Esophagus (tissue), 2 donors: ENCODE results near the gene SIRT5. TPM values are rescaled to one million over a fixed set of nuclear protein-coding genes. Genes with fewer than 3 reads are reported as not detected.

Source experiments
- H3K27ac ChIP-seq, 2 donors: one replicate each; pipeline ENCODE4 v1.5.1; 2013; ENCODE audit warnings: low read depth in 2 of 2, mild to moderate bottlenecking in 2 of 2, inconsistent platforms in 1 of 2, low read length in 1 of 2, moderate library complexity in 1 of 2
- H3K27me3 ChIP-seq, 2 donors: one replicate each; pipeline ENCODE4 v1.6.1; 2013; ENCODE audit warnings: low read length in 2 of 2, control low read depth in 1 of 2, mild to moderate bottlenecking in 1 of 2; ENCODE audit not compliant: insufficient read depth in 2 of 2, control insufficient read depth in 1 of 2
- H3K36me3 ChIP-seq, 2 donors: one replicate each; pipeline ENCODE4 v1.6.1; 2013; ENCODE audit warnings: low read length in 1 of 2; ENCODE audit not compliant: control insufficient read depth in 2 of 2, insufficient read depth in 2 of 2
- H3K4me1 ChIP-seq, 2 donors: one replicate each; pipeline ENCODE4 v1.6.1; 2013; ENCODE audit warnings: low read length in 1 of 2; ENCODE audit not compliant: control insufficient read depth in 2 of 2, insufficient read depth in 2 of 2
- H3K4me3 ChIP-seq, 2 donors: one replicate each; pipeline ENCODE4 v1.5.1; 2013; ENCODE audit warnings: low read length in 2 of 2, mild to moderate bottlenecking in 2 of 2, low read depth in 1 of 2, moderate library complexity in 1 of 2
- H3K9me3 ChIP-seq, 2 donors: one replicate each; pipeline ENCODE4 v1.6.1; 2013; ENCODE audit warnings: mild to moderate bottlenecking in 2 of 2, low read depth in 1 of 2, low read length in 1 of 2, moderate library complexity in 1 of 2; ENCODE audit not compliant: control insufficient read depth in 2 of 2, insufficient read depth in 1 of 2
- WGBS, 2 donors: extraction: QIAGEN DNeasy Blood & Tissue Kit; methylation state at CpG; one replicate each; pipeline ENCODE4 v1.1.7; 2013; 5-methylcytosine and 5-hydroxymethylcytosine counted together
- polyA plus RNA-seq, 2 donors: library from polyadenylated mRNA; stranded (reverse); fragments of 200-250 nt; gene quantifications; one replicate each; pipeline ENCODE4 v1.2.3, GENCODE V29; 2013
- donor health status: healthy with polysubstance abuse.
- donor health status: Bipolar disorder and iron deficiency.

Gene SIRT5
- polyA plus RNA-seq, 2 donors = 3.6 to 5.5 TPM

DNA sequence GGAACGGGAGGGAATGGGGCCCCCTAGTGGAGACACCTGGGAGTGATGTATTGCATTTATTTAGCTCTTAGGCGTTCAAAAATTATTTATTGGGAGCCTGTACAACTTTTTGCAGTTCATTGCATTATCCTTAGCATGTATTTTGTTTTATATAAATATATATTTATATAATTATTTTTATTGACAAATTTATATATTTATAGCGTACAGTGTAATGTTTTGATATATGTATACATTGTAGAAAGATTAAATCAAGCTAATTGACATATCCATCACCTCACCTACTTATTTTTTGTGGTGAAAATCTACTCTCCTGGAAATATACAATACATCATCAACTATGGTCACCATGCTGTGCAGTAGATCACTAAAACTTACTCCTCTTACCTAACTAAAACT, 975 bp downstream of the SIRT5 start:
- peak overlapping the region; percentile 73 to 75 for H3K4me3 ChIP-seq
- 21 to 28% methylated on average over 3 of the region's 3 CpGs for WGBS, 2 donors

DNA sequence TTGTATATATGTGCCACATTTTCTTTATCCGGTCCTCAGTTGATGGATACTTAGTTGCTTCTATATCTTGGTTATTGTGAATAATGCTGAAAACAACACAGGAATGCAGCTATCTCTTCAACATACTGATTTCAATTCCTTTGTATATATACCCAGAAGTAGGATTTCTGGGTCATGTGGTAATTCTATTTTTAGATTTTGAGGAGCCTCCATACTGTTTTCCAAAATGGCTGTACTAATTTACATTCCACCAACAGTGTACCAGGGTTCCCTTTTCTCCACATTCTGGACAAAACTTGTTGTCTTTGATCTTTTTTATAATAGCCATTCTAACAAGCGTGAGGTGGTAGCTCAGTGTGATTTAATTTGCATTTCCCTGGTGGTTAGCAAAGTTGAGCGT, 1.6 kb downstream of the SIRT5 start:
- H3K36me3 ChIP-seq = peaks cover 0 to 2% of the 10 kb centered on the region in 2 donors
- no peak overlapping the region for H3K4me3 ChIP-seq
- no peaks in the 10 kb centered on the region for H3K27me3 ChIP-seq
- no peaks in the 10 kb centered on the region for H3K9me3 ChIP-seq
- no peak overlapping the region for H3K27ac ChIP-seq
- WGBS, 2 donors = 93 to 99% methylated on average over 3 of the region's 3 CpGs
- H3K4me1 ChIP-seq = peaks cover 0 to 5% of the 10 kb centered on the region in 2 donors

More for the DNA sequence above, 975 bp downstream of the SIRT5 start:
- Histone ChIP-seq H3K27ac (peak overlapping the region; percentile 98), H3K27me3 (no peaks in the 10 kb centered on the region), H3K4me1 (peaks cover 0 to 5% of the 10 kb centered on the region in 2 donors), H3K9me3 (no peaks in the 10 kb centered on the region), H3K36me3 (no peaks in the 10 kb centered on the region)

DNA sequence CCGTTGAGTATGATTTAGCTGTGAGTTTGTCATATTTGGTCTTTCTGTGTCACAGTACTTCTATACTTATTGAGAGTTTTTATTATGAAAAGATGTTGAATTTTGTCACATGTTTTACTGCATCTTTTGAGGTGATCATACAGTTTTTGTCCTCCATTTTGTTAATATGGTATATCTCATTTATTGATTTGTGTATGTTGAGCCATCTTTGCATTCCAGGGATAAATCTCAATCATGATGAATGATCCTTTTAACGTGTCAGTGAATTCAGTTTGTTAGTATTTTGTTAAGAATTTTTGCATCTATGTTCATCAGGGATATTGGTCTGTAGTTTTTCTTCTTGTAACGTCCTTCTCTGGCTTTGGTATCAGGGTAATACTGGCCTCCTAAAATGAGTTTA, 3.5 kb downstream of the SIRT5 start:
- H3K4me1 ChIP-seq = peaks cover 0 to 5% of the 10 kb centered on the region in 2 donors
- H3K36me3 ChIP-seq = peaks cover 0 to 8% of the 10 kb centered on the region in 2 donors
- no peak overlapping the region for H3K4me3 ChIP-seq
- no peaks in the 10 kb centered on the region for H3K27me3 ChIP-seq
- no peak overlapping the region for H3K27ac ChIP-seq
- 93 to 95% methylated on average over 3 of the region's 3 CpGs for whole genome bisulfite sequencing, 2 donors
- H3K9me3 ChIP-seq = no peaks in the 10 kb centered on the region

DNA sequence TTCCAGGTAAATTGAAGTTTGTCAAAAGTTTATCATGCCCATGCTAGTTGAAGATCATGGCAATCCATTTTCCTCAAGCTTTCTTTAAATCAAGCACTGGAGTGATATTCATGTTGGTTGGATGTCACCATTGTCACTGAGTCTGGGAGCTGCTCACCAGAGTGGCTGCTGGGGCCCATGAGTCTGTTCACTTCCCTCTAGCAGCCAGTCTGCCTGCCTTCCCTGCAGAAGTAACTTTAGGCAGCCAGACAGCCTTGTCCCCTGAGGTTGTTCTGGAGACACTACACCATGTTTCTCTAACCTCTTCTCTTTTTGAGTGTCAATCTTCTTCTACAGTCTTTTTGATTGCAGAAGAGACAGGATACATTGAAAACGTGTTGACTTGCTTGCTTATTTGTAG, 5.5 kb downstream of the SIRT5 start:
- Histone ChIP-seq H3K4me1 (peaks cover 0 to 2% of the 10 kb centered on the region in 2 donors), H3K9me3 (no peaks in the 10 kb centered on the region), H3K36me3 (peaks cover 0 to 8% of the 10 kb centered on the region in 2 donors), H3K27me3 (no peaks in the 10 kb centered on the region), H3K27ac (no peak overlapping the region), H3K4me3 (no peak overlapping the region)
- WGBS, 2 donors = 71 to 79% methylated on average over 1 of the region's 1 CpG

DNA sequence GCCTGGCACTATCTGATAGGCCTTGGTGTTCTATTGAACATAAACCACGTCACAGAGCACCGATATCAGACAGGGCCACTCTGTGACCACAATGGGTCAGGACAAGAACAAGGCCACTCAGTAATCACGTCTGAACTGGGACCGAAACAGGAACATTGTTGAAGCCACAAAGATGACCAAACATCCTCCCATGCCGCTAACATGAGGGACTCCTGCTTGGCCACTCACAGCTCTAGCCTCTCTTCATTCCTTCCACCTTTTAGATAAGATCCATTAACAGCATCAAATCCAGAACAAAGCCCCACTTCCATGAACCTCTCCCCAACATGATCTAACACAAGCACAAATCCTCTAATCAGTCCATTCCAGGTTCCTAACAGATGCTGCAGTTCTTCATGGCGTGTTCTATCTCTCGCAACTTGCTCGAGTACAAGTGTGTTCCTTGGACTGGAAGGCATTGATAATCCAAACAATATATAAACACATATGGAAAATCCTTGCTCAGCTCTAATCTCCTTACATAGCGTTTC, 7.4 kb downstream of the SIRT5 start:
- no peak overlapping the region for H3K27ac ChIP-seq
- no peak overlapping the region for H3K4me3 ChIP-seq
- 88 to 89% methylated on average over 9 of the region's 9 CpGs for WGBS, 2 donors

DNA sequence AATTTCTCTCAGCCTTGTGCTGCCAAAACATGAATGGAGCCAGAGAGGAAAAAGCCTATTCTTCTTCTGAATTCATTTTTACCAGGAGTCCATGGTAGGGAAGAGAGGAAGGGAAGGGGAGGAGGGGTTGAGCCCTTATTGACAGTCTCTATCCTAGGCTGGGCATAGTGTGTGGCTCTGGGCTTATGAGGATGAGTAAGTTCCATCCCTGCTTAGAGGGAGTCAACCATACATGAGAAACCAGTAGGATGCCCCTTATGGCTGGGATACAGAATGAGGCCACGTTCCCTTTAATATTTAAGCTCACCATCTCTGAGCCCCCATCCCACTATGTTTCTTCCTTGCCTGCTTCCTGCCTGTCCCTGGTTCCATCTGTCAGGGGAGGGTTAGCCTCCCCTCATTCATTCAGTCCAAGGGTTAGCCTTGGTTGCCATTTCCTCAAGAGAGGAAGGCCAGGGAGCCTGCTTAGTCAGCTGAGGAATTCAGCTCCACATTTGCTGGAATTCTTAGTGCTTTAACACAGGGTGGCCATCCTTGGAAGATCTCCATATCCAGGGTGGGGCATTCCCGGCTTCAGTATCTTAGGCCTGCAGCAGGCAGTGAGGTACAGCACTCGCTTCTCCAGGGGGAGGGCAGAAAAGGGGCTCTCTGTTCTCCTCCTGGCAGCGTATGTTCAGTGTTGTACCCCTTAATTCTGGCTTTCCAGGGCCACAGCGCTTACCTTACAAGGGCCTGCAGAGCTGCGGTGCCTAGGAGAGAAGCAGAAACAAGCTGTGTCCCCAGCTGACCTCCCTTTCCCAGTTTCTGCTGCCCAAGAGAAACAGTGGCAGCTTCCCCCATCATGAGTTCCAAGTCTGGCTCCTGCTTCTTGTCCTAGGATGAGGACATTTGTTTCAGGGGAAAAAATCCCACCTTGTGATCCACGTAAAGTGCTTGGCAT, 12.5 kb downstream of the SIRT5 start:
- H3K4me3 ChIP-seq = no peak overlapping the region
- no peaks in the 10 kb centered on the region for H3K4me1 ChIP-seq
- 95 to 96% methylated on average over 7 of the region's 7 CpGs for WGBS, 2 donors
- H3K27me3 ChIP-seq = no peaks in the 10 kb centered on the region
- no peak overlapping the region for H3K27ac ChIP-seq
- H3K9me3 ChIP-seq = no peaks in the 10 kb centered on the region
- H3K36me3 ChIP-seq = peaks cover 3 to 14% of the 10 kb centered on the region in 2 donors

More for the DNA sequence above, 7.4 kb downstream of the SIRT5 start:
- no peaks in the 10 kb centered on the region for H3K9me3 ChIP-seq
- no peaks in the 10 kb centered on the region for H3K27me3 ChIP-seq
- H3K36me3 ChIP-seq = peaks cover 2 to 8% of the 10 kb centered on the region in 2 donors
- H3K4me1 ChIP-seq = no peaks in the 10 kb centered on the region

DNA sequence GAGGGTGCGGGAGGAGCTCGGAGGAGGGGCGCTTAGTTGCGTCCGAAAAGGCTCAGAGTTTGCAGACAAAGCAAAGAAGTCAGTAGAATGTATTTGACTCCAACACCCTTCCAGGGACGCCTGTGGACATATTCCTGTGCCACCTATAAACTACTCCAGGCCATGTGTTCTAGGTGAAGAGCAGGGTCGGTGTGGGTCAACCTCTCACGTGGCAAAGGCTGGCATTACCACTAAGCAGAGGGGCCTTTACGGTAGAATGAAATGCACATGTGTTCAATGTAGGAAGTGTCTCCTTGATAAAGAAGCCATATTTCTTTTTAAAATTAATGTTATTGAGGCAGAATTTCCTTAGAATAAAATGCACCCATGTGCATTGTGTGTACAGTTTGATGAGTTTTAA, 15.4 kb downstream of the SIRT5 start:
- 92 to 96% methylated on average over 9 of the region's 9 CpGs for WGBS, 2 donors
- no peaks in the 10 kb centered on the region for H3K4me1 ChIP-seq
- no peaks in the 10 kb centered on the region for H3K27me3 ChIP-seq
- peaks cover 7 to 28% of the 10 kb centered on the region in 2 donors for H3K36me3 ChIP-seq
- H3K9me3 ChIP-seq = no peaks in the 10 kb centered on the region
- H3K27ac ChIP-seq = no peak overlapping the region
- no peak overlapping the region for H3K4me3 ChIP-seq

DNA sequence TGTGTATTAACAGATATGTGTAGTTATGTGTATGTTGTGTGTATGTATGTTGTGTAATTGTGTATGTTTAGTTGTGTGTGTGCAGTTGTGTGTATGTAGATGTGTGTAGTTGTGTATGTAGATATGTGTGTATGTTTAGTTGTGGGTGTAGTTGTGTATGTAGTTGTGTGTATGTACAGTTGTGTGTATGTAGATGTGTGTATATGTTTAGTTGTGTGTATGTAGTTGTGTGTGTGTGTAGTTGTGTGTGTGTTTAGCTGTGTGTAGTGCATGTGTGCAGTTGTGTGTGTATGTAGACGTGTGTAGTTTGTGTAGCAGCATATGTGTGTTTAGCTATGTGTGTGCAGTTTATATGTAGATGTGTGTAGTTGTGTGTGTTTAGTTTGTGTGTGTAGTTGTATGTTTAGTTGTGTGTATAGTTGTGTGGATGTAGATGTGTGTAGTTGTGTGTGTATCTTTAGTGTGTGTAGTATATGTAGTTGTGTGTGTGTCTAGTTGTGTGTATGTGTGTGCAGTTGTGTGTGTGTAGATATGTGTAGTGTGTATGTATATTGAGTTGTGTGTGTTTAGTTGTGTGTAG, 16.3 kb downstream of the SIRT5 start:
- H3K9me3 ChIP-seq = no peaks in the 10 kb centered on the region
- H3K4me1 ChIP-seq = no peaks in the 10 kb centered on the region
- WGBS, 2 donors = 87 to 94% methylated on average over 1 of the region's 1 CpG
- H3K36me3 ChIP-seq = peaks cover 7 to 28% of the 10 kb centered on the region in 2 donors
- no peak overlapping the region for H3K27ac ChIP-seq
- H3K4me3 ChIP-seq = no peak overlapping the region
- no peaks in the 10 kb centered on the region for H3K27me3 ChIP-seq

DNA sequence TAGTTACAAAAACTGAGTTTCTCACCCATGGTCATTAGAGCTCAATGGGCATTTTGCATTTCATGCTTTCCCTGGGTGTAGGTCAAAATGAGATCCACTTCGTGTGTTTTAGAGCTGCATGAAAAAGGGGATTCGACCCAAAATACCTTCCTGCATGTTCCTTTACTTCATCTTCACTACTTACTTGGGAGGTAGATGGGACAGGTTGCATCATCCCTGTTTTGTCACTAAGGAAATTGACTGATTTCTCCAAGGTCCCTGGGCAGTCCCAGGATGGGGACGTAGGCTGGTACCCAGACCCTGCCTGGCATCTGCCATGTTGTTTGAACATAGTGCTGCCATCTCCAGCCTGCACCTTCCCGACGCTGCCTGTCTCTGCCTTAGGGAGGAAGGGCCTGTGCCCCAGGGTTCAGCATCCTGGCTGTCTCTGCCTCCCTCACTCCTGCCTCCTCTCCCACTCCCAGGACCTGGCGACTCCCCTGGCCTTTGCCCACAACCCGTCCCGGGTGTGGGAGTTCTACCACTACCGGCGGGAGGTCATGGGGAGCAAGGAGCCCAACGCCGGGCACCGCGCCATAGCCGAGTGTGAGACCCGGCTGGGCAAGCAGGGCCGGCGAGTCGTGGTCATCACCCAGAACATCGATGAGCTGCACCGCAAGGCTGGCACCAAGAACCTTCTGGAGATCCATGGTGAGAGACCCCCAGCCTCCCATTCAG, 17.0 kb downstream of the SIRT5 start:
- H3K4me1 ChIP-seq = no peaks in the 10 kb centered on the region
- no peaks in the 10 kb centered on the region for H3K27me3 ChIP-seq
- WGBS, 2 donors = 95 to 96% methylated on average over 21 of the region's 21 CpGs
- H3K9me3 ChIP-seq = no peaks in the 10 kb centered on the region
- H3K4me3 ChIP-seq = no peak overlapping the region
- no peak overlapping the region for H3K27ac ChIP-seq
- peaks cover 7 to 30% of the 10 kb centered on the region in 2 donors for H3K36me3 ChIP-seq
